GM19397 (cell line): ENCODE data around the gene NDST3.

Source experiments
- ATAC-seq: cut with Tn5 transposase; IDR thresholded peaks from one replicate; pipeline ENCODE4 v1.9.1; 2021; ENCODE audit warnings: mild to moderate bottlenecking, moderate library complexity; ENCODE audit not compliant: unreplicated experiment

NDST3 gene

DNA sequence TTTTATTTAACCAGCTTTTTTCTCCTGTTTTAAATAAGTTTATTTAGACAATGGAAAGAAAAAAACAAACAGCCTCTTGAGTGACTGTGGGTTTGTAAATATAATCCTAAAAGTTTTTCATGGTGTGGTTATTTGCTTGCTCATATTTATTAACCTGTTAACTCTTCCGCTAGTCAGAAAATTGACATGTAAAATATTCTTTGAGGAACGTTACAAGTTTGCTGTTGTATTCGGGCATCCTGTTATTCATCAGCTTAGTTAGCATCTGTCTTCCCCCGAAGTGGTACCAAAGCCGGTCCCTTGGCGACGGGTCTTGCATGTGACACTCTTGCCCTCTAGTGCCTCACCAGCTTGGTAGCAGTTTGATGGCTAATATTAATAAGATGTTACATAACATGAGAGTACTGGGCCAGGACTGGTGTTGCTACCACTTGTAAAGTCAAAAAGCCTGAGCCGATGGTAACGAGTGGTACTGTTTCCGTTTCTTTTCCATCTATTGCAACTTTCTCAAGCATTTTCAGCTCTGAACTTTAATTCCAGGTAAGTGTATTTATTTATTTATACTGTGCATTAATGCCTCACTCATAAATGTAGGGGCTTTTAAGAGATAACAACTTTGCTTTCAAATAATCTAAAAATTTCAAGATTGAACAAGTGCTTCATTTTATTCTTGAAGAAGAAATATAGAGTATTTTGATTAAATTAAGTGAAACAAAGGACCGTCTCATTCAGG lies at the start of gene NDST3:
NDST3 (plus strand) TSS at position 434 of the 733 bp plus-strand sequence. CDS start 19,425 bp downstream, outside the sequence.
- peak; percentile 43 for ATAC-seq

DNA sequence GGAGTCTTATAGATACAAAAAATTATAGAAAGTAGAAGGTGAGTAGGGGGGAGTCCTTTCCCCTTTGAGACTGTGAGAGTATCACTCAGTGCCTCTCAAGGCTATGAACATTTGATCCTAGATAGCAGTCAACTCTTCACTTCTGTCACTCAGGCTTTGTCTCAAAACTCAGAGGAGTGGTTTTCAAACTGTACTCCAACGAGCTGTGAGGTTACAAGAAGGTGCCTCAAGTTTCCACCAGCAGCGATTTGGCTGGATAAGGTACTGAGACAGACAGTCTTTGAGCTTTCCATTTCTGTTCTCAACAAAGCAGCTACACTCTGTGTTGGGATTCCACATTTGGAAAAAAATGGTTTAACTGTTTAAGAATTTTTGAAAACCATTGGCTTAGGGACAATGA lies 48.0 kb upstream of the NDST3 start:
- no peak for ATAC-seq

DNA sequence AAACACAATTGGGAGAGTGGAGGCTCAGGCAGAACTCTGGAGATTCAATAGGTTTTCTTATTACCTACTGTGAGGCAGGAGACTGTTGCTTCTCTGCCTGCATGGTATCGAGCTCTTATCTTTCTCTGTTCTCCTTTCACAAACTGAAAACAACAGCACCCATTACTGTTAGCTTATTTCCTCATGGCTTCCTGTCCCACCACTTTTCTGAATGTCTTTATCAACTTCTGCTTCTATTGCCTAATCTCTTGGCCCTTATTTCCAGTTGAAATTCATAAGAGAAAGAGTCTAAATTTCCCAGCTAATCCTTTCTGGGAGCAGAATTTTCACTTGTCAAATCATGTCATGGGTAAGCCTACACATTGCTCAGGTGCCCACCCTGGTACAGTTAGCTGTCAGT lies 46.8 kb upstream of the NDST3 start:
- no peak for ATAC-seq

DNA sequence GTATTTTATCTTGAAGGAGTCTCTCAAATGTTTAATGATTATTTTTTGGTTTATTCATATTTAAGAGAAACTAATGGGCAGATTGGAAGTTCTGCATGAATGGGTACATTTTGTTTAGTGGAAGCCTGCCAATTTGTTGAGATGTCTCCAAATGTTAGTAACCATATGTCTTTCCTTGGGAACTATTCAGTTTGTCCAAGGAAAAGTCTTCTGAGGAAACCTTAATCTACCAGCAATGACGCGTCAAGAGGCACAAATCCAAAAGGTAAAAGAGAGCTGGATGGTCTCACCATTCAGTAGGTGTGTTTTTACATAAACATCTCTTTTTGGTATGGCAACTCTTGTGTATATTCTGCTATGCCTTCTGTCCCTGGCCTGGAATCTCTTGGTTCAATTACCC lies 37.4 kb upstream of the NDST3 start:
- no peak for ATAC-seq

DNA sequence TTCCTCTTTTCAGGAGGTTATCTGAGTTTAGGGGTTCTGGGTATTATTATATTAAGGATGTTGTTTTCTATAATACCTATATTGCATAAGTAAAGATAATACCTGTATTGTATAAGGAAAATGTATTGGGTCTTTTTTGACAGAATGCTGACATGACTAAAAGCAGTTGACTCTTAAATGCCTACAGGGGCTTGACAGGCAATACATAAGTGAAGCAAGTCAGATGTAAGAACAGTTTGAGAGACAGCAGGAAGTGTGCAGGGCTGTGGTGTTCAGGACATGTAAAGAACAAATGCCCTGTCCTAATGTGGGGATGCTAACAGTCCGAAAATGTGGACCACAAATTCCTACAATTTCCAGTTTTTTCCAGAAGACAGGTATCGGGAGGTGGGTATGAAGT lies 30.2 kb upstream of the NDST3 start:
- no peak for ATAC-seq

DNA sequence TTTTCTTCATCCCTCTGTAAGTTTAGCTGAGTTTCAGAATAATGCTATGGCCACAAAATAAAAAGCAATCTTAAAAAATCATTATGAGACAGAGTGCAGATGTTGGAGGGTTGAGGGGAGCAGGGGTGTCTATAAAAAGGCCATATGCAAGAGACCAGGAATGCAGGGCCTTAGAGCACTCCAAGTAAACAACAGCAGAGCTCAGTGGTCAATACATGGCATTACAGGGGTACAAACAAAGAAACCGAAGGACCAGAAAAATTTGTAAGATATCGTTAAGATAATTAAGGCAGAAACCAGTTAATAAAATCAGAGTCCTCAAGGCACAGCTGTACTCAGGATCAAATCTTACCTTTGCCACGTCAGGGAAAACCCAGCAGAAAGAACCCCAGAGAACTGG lies 28.4 kb upstream of the NDST3 start:
- ATAC-seq, result no peak

DNA sequence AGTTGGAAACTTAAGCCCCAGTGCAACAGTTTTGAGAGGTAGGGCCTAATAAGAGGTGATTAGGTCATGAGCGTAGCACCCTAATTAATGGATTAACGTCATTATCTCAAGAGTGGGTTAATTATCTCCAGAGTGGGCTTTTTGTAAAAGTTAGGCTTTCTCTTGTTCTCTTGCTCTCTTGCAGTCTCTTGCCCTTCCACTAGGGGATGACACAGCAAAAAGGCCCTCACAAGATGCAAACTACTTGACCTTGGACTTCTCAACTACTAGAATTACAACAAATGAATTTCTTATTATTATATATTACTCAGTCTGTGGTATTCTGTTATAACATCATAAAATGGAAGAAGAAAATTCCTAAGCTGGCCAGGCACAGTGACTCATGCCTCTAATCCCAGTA lies 22.1 kb upstream of the NDST3 start:
- no peak for ATAC-seq

DNA sequence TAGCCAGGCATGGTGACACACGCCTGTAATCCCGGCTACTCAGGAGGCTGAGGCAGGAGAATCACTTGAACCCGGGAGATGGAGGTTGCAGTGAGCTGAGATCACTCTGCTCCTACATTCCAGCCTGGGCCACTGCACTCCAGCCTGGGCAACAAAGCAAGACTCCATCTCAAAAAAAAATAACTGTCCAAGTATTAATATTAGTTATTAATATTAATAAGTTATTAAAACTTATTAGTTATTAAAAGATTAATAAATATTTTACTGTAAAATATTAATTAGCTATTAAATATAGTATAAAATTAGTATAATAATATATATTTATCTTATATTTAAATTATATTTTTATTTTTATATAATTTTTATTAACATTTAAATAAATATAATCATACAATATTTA lies 19.5 kb upstream of the NDST3 start:
- no peak for ATAC-seq

DNA sequence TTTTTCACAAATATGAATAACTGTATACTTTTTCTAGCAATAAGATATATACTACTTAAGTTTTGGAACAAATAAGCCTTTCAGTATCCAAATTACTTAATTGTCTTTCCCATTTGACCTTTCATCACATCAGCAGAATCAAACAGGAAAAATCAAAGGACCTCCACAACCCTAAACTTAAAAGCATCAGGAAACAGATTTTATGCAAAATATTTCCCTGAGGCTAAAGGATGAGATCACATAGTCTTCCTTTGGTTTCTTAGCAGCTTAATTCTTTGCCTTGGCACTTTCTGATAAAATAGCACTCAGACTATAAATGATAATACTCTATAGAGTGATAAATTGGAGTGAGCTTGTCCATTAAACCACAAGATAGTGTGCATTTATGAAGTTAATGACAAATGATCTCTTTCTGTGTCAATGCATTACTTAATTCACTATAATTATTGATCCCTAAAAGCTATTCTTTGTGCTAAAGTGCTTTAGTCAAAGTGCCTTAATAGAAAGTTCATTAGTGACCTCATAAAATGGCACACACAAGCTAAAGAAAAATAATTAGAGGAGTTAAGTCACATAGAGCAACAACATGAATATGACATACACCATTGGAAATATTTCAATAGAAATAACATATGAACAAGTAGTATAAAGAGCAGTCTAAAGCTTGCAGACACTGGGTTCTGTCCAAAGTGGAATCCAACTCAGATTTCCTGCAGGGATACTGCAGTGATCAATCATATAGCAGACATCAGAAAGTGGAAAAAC lies 15.7 kb upstream of the NDST3 start:
- ATAC-seq, result no peak

DNA sequence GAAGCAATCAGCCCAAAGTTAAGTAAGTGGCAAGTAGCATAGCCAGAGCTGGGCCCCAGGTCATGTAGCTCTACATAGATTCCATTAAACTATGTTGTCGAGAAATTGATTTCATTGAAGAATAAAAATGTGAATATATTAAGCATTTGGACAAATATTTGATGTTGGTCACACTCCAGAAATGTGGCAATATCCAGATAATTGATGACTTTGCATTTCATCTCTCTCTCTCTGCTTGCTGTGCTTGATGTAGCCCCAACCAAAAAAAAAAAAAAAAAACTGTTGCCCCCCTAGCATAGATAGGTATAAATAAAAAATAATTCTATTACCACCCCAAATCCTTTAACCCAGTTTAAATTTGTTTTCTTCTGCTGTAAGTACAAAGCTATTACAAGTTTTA lies 7.5 kb upstream of the NDST3 start:
- no peak for ATAC-seq

DNA sequence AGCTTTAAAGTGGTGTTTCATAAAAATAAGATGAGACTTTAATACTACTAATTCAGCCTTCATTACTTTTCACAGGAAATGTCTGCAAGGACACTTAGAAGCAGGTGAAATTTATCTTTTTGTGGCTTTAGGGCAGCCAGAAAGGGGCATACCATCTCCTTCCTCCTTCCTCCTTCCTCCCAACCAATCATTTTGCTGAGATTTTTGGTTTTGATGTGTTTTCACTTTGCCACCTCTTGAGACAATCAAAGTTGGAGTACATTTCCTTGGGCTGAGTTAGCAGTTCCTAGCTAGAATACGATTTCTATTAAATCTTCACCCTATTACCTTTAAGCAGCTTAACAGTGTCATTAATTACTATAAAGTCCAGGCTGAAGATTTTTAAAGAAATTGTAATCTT lies 5.1 kb upstream of the NDST3 start:
- no peak for ATAC-seq

DNA sequence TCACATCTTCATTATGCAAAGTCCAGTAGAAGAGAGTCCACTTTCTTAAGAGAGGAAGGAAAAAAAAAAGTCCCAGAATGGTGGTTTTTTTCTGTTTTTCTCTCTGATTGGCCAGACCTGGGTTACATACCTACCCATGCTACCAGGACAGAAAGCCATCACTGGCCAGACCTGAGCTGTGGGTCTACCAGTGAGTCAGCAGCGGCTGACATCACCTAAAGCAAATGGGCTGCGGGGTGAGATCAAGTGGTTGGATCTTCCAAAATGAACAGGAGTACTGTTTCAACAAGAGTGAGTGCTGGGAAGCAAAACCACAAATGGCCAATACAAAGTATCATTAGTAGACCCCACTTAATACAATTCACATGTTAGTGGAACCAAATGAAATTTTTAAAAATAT lies 1.6 kb upstream of the NDST3 start:
- ATAC-seq, result no peak

DNA sequence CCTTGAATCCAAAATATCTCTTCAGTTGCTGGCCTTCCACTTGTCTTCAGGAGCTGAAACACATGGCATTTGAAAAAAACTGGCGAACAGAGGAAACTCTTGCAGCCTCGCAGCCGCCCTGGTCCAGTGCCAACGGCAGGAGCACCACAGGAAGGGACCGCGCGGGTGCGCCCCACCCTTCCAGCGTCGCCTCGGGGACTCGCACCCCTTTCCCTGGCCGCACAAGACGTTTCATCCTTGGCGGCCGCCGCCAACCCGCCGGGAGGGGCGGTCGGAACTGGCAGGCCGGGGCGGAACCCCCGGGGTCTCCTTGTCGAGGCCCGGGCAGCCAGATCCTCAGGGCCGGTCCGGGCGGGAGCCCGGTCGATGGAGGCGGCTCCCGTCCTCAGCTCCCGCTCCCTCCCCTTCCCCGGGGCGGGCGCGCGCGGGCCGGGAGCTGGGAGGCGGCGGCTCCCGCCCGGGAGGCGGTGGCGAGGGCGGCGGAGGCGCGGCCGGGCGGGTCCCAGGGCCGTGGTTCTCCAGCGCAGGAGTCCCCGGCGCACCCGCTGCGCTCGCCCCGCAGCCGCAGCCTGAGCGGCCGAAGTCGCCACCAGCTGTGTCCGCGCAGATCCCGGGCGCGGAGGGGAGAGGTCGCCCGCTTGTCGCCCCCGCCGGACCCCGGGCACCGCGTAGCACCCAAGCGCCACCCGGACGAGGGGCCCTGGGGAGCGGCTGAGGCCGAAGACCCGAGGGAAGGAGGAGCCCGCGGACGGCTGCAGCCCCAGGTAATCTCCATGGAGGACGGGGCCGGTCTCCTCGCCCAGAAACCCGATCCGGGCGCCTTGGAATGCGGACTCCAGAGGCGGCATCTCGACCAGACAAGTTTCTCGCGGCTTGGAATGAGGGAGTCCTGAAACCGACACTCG lies 886 bp upstream of the NDST3 start:
- no peak for ATAC-seq

DNA sequence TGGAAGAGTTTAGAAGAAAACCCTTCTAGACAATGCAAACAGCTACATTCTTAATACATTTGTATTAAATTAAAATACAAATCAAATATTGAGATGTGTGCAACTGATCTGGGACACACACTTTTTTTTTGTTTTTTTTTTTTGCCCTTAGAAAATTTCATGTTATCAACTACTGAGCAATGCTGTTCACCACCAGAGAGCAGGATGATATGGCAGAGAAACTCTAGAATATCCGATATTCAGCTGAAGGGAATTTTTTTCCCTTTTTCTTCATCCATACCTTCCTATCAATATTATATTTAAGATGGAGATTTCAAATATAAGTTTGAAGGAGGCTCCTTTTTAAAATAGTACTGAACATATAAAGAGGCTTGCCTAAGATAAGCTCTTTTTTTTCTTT lies 1.0 kb downstream of the NDST3 start:
- ATAC-seq, result no peak

DNA sequence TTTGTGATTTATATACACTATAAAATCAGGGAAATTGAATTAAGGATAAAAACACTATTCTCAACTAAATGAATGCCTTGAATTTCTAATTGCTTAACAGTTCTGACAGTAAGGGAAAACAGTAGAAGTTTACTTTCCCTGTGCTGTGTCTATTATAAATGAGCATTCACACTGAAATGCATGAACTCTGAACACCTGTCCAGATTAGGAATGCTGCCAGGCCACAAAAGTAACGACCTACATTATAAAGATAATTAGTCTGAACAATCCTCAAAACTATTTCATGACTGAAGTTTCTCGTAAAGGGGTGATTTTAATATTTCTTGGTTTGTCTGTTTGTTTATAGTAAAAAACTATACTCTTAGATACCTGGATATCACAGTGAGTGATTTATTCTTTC lies 2.0 kb downstream of the NDST3 start:
- ATAC-seq, result no peak

DNA sequence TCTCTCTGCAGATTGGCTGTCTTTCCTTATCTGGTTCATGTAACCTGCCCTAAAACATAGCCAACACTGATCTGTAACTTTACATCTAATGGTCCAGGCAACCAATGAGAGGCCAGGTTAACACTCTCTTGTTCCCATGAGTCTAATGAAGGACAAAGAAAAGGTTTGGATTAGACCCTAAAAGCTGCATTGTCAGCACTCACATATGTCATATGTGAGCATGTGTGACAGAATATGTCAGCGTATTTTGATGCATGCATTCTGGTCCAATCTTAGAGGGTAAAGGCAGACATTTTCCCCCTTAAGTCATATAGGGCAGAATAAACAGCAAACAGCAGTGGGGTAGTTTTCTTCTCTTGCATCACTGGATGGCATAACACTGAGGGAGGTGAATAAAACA lies 3.7 kb downstream of the NDST3 start:
- ATAC-seq, result no peak

DNA sequence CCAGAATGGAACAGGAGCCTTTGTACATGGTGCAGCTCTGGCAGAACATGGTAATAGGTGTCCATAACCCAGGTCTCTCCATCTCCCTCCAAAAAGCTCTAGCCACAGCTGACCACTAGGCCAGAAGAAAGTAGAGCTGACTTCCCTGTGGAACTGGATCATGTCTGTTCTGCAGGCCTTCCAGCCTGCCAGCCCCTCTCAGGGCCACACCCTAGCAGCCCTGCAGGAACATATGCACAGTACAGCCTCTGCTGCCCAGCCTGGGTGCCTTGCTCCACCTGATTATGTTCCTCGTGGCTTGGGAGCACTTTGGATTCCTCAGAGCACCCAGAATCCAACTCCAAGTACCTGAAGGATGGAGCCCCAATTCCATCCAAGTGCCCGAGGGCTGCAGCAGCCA lies 12.0 kb downstream of the NDST3 start:
- no peak for ATAC-seq

DNA sequence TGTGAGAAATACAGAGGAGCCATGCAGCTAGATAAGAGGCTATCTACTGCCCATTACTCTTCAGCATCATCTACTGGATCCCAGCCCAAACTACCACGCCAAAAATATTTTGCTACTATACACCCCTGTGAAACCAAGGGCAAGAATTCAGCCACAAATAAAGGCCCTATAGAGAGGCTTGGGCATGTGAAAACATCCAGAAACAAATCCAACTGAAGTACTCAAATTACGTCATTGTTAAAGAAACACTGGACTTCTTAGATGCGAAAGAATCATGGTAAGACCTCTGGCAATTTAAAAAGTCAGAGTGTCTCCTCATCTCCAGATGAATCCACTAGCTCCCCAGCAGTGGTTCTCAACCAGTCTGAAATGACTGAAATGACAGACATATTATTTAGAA lies 12.8 kb downstream of the NDST3 start:
- ATAC-seq, result no peak

DNA sequence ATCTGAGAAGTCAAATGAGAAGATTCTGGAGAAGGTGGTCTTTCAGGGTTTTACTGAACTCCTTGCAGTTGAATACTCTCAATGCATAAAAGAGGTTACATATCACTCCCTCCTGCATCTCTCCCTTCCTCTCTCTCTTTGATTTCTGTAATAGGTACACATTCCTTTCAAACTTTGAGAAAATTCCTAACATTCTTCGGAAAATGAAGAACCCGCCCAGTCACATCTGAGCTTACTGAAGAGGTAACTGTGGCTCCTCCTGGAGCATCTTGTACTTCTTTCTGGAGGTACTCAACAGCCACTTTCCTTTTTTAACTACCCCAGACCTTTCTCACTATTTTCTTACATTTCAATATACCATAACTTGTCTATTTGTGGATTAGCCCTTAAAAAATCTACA lies 24.7 kb downstream of the NDST3 start:
- ATAC-seq, result no peak

DNA sequence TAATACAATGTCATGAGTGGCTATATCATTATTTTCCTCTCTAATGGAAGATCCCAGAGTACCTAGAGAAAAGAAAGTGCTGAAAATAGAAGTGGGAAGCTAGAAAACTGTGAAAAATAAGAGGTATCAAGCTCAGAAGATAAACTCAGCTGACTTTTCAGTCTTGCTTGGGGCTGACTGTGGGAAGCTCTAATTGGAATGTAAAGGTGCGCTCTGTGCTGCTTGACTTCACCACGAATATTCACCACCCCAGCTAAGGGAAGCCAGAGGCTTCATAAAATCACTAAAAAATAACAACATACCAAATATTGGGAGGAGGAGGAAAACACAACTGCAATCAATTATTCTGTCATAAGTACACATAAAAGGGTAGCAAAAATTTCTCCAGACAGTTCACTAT lies 25.1 kb downstream of the NDST3 start:
- no peak for ATAC-seq

DNA sequence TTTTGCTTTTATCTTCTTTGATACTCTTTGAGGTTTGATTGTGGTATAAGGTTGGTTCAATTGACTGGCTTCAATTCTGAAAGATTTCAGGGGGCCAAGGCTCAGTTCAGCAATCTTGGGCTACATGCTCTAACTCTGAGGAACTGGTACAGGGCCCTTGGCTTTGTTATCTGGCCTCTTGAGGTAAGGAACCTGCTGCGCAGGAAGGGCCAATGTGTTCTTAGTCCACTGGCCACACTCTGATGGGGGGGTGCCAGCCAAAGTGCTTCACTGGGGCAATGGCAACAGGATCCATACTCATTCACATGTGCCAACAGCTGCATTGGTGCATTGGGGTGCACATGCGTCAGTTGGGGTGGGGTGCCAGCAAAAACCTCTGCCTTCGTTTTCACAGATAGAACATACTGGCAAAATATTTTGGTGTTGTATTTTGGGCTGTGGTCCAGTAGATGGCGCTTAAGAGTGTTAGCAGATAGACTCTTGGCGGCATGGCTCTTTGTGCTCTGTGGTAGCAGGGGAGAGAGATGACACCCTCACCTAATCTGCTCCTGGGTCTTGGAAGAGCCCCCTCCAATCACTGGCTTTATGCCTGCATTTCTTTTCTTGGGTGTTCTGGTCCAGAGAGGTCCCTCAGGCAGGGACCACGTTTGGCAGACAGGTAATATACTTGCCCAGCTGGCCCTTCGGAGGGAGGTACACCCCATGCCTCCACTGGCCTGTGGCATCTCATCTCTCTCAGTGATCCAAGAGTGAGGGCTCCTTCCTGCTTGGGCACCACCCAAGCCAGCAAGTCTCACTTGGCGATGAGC lies 42.9 kb downstream of the NDST3 start:
- ATAC-seq, result peak; percentile 68
